NCI-H748 (cell line): Measurements from ENCODE around the gene MRPS17.
"Not testable (repeated sequence)": the region's sequence is repeated elsewhere in the genome, so short reads cannot be mapped to it uniquely, and the experiment has no call there.

Source experiments
- DNase-seq: peaks from one replicate; lab custom pipeline; 2025; ENCODE audit not compliant: unreplicated experiment; lab: John Stamatoyannopoulos, UW

Gene MRPS17

GRCh38 chr7:55951637-55952351, at the start of gene MRPS17:
Gene MRPS17 (plus strand): TSS chr7:55951877. CDS start chr7:55953196, 1,319 bp downstream.
- peak; percentile 94 for DNase-seq

GRCh38 chr7:55903985-55904759, 47.5 kb upstream of the MRPS17 start:
- no peak for DNase-seq

- DNase-seq: no peak
Measured at GRCh38 chr7:55912748-55913158, 38.9 kb upstream of the MRPS17 start.

GRCh38 chr7:55917771-55918170, 33.9 kb upstream of the MRPS17 start:
- no peak for DNase-seq

- DNase-seq: no peak
Measured at GRCh38 chr7:55928006-55928767, 23.5 kb upstream of the MRPS17 start.

- DNase-seq: no peak
Measured at GRCh38 chr7:55931421-55932151, 20.1 kb upstream of the MRPS17 start.

GRCh38 chr7:55939514-55940123, 12.1 kb upstream of the MRPS17 start:
- no peak for DNase-seq

- DNase-seq: no peak
Measured at GRCh38 chr7:55946545-55946944, 5.1 kb upstream of the MRPS17 start.

- not testable (repeated sequence) for DNase-seq
Measured at GRCh38 chr7:55952352-55952671, 635 bp downstream of the MRPS17 start.

- no peak for DNase-seq
Measured at GRCh38 chr7:55953707-55954475, 2.2 kb downstream of the MRPS17 start.

- DNase-seq: no peak
Measured at GRCh38 chr7:55957190-55957589, 5.5 kb downstream of the MRPS17 start.

GRCh38 chr7:55962014-55962413, 10.3 kb downstream of the MRPS17 start:
- DNase-seq: no peak

- no peak for DNase-seq
Measured at GRCh38 chr7:55963584-55964168, 12.0 kb downstream of the MRPS17 start.

GRCh38 chr7:55964261-55965099, 12.8 kb downstream of the MRPS17 start, which contains the start of gene NIPSNAP2:
Gene NIPSNAP2 (plus strand): TSS chr7:55964585. CDS start chr7:55964610, 25 bp downstream.
- peak; percentile 84 for DNase-seq

- DNase-seq: no peak
Measured at GRCh38 chr7:55965100-55965470, 13.4 kb downstream of the MRPS17 start.

GRCh38 chr7:55965805-55966421, 14.2 kb downstream of the MRPS17 start:
- DNase-seq: no peak

- DNase-seq: no peak
Measured at GRCh38 chr7:55966851-55967250, 15.2 kb downstream of the MRPS17 start.

GRCh38 chr7:55969391-55969790, 17.7 kb downstream of the MRPS17 start:
- no peak for DNase-seq
